ENCODE data around the gene DNAJB6.

The DNAJB6 gene

GRCh38 chr7:157348548-157348947 lies 11.7 kb downstream of the DNAJB6 start:
- H3K36me3 Mint-ChIP-seq (ENCODE audit: low read depth), result peaks cover 15% of the 10 kb centered on the region
- TF ChIP-seq, protein P1, sequence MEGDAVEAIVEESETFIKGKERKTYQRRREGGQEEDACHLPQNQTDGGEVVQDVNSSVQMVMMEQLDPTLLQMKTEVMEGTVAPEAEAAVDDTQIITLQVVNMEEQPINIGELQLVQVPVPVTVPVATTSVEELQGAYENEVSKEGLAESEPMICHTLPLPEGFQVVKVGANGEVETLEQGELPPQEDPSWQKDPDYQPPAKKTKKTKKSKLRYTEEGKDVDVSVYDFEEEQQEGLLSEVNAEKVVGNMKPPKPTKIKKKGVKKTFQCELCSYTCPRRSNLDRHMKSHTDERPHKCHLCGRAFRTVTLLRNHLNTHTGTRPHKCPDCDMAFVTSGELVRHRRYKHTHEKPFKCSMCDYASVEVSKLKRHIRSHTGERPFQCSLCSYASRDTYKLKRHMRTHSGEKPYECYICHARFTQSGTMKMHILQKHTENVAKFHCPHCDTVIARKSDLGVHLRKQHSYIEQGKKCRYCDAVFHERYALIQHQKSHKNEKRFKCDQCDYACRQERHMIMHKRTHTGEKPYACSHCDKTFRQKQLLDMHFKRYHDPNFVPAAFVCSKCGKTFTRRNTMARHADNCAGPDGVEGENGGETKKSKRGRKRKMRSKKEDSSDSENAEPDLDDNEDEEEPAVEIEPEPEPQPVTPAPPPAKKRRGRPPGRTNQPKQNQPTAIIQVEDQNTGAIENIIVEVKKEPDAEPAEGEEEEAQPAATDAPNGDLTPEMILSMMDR (IDR thresholded peaks at IDR 0.05; ENCODE audit: unreplicated experiment in 3 of 3), result no peak
- peak overlapping the region in 2 of 3 experiments; percentile 1 to 17 for H3K27ac Mint-ChIP-seq
- H3K9me3 Mint-ChIP-seq, result no peaks in the 10 kb centered on the region
- H3K27me3 Mint-ChIP-seq (ENCODE audit: low read depth), result no peaks in the 10 kb centered on the region
- H3K4me3 Mint-ChIP-seq, result no peak overlapping the region
- peaks cover 29% of the 10 kb centered on the region for H3K4me1 Mint-ChIP-seq

- H3K27me3 Mint-ChIP-seq (ENCODE audit: low read depth), result no peaks in the 10 kb centered on the region
Observed at GRCh38 chr7:157352516-157352915, 15.7 kb downstream of the DNAJB6 start.

DNA sequence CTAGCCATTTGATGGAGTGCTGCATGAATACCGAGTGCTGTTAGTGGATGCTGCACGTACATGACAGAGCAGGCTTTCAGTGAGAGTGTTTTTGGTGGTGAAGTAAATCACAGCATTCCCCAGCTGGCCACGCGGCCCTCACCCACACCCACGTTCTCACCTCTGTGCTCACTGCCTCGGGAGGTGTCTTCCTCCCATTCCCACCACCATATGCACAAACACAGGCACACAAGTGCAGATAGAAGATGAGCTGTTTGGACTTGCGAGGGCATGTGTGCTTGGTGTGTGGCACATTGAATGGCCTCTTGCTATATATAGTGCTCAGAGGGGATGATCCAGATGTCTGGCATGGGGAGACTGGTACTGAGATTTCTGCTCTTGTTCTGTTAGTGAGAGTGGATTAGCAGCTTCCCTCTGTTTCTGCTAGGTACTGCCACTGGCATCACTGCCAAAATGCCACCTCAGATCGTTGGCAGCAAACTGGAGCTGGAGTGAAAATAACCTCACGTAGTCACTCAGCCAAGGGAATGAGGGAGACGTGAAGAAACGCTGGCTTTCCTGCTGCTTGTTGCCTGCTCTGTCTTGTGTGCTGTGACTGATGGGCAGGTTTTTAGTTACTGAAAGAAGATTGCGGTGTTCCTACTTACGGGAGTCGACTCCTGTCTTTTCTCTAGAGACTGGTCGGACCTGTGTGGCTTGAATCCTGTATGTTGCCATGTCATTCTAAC lies 19.1 kb downstream of the DNAJB6 start:
- Mint-ChIP-seq H3K9me3 (no peaks in the 10 kb centered on the region), H3K36me3 (ENCODE audit: low read depth) (peaks cover 30% of the 10 kb centered on the region), H3K27ac (peak overlapping the region; percentile 38 to 71 (median 48)), H3K4me1 (peaks cover 50% of the 10 kb centered on the region), H3K4me3 (peak overlapping the region in 1 of 3 experiments; percentile 29), H3K27me3 (ENCODE audit: low read depth) (no peaks in the 10 kb centered on the region)
- TF ChIP-seq, protein P1 (IDR thresholded peaks at IDR 0.05; ENCODE audit: unreplicated experiment in 3 of 3), result no peak

More at GRCh38 chr7:157352516-157352915, 15.7 kb downstream of the DNAJB6 start:
- peaks cover 43% of the 10 kb centered on the region for H3K4me1 Mint-ChIP-seq
- no peaks in the 10 kb centered on the region for H3K9me3 Mint-ChIP-seq
- TF ChIP-seq, protein P1 (IDR thresholded peaks at IDR 0.05; ENCODE audit: unreplicated experiment in 3 of 3), result no peak
- no peak overlapping the region for H3K4me3 Mint-ChIP-seq
- H3K36me3 Mint-ChIP-seq (ENCODE audit: low read depth), result peaks cover 19% of the 10 kb centered on the region
- H3K27ac Mint-ChIP-seq, result no peak overlapping the region

GRCh38 chr7:157357129-157358040 lies 20.6 kb downstream of the DNAJB6 start:
- no peaks in the 10 kb centered on the region for H3K27me3 Mint-ChIP-seq (ENCODE audit: low read depth)
- H3K27ac Mint-ChIP-seq, result peak overlapping the region; percentile 11 to 23 (median 20)
- no peaks in the 10 kb centered on the region for H3K9me3 Mint-ChIP-seq
- peaks cover 50% of the 10 kb centered on the region for H3K4me1 Mint-ChIP-seq
- no peak overlapping the region for H3K4me3 Mint-ChIP-seq
- TF ChIP-seq, protein P1 (IDR thresholded peaks at IDR 0.05; ENCODE audit: unreplicated experiment in 3 of 3), result no peak
- H3K36me3 Mint-ChIP-seq (ENCODE audit: low read depth), result peaks cover 30% of the 10 kb centered on the region

DNA sequence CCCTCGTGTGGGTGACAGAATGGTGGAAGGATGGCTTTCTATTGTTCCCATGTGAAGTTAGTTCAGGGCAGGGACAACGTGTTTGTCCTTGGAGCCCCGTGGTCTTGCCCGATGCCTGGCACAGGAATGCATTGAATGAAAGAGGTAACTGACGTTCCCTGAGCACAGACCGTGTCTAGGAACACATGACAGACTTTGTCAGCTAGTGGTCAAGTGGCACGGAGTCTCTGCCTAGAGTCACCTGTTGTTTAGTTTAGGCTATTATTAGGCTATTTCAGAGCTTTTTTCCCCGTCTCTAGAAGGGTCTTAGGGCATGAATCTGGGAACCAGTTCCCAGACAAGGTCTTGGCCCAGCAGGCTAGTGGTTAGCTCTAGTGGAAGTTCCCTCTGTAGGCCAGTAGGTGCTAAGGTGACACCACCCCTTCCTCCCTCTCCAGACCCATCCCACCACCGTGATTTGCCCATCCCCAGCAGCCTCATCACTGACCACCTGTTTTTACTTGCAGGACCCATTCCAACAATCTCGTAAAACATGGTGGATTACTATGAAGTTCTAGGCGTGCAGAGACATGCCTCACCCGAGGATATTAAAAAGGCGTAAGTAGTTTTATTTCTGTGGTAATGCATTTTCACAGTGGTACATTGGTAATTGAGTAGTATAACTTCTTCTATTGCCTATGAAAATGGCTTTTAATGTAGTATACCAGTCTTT lies 21.4 kb downstream of the DNAJB6 start:
- TF ChIP-seq, protein P1 (IDR thresholded peaks at IDR 0.05; ENCODE audit: unreplicated experiment in 3 of 3), result no peak
- Mint-ChIP-seq H3K4me1 (peaks cover 49% of the 10 kb centered on the region), H3K9me3 (no peaks in the 10 kb centered on the region), H3K27me3 (ENCODE audit: low read depth) (no peaks in the 10 kb centered on the region), H3K4me3 (no peak overlapping the region), H3K27ac (peak overlapping the region; percentile 11 to 23 (median 20)), H3K36me3 (ENCODE audit: low read depth) (peaks cover 36% of the 10 kb centered on the region)

All from nephron (organoid).